Measurements from ENCODE around the gene BUB3. TPM values are rescaled to one million over a fixed set of nuclear protein-coding genes. Genes with fewer than 3 reads are reported as not detected.

BUB3 gene
- total RNA-seq, 4 donors from 2014 or later, result 66.6 to 94.9 (median 84.3) TPM

DNA sequence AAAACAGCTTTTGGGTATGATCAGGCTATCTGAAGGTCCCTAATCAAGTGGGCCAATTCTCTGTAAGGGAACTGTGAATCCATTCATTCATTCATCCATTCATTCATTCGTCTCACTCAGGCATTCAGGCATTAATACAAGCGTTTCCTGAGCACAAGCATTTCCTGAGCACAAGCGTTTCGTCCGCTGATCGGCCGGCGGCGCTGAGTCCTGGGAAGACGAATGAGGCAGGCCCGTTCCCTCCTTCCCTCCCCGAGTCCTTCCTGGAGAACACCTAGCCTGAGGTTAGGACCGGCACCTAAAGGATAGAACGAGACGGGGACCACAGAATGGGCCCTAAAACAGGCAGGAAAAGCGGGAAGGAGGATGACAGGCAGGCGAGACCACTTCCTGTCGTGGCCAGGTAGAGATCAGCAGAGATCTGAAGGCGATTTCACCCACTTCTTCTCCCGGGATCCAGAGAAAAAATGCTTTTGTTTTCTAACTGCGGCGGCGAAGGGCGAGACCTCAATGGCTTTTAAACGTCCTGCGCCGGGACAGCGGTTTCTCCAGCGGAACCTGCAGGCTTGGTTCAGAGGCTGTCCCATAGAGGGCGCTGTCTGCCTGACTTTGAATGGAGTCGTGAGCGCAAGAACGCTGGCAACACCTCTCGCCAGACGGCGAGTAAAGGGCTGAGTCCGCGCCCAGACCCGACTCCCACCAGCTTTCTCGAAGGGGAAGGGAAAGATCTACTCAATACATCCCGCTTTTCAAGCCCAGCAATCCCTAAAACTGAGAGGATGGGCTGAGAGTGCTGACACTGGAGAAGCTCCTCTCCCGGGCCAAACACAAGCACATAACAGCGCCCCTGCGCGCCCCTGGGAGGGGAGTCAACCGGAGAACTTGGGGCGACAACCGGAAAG lies 21.4 kb upstream of the BUB3 start:
- DNase-seq (ENCODE audit: low spot score) (peak; percentile 70), ATAC-seq (ENCODE audit: low FRiP score) (no peak)
- TF ChIP-seq, protein P1, sequence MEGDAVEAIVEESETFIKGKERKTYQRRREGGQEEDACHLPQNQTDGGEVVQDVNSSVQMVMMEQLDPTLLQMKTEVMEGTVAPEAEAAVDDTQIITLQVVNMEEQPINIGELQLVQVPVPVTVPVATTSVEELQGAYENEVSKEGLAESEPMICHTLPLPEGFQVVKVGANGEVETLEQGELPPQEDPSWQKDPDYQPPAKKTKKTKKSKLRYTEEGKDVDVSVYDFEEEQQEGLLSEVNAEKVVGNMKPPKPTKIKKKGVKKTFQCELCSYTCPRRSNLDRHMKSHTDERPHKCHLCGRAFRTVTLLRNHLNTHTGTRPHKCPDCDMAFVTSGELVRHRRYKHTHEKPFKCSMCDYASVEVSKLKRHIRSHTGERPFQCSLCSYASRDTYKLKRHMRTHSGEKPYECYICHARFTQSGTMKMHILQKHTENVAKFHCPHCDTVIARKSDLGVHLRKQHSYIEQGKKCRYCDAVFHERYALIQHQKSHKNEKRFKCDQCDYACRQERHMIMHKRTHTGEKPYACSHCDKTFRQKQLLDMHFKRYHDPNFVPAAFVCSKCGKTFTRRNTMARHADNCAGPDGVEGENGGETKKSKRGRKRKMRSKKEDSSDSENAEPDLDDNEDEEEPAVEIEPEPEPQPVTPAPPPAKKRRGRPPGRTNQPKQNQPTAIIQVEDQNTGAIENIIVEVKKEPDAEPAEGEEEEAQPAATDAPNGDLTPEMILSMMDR (IDR thresholded peaks at IDR 0.05), result peak in 2 of 3 donors; percentile 48 to 78

DNA sequence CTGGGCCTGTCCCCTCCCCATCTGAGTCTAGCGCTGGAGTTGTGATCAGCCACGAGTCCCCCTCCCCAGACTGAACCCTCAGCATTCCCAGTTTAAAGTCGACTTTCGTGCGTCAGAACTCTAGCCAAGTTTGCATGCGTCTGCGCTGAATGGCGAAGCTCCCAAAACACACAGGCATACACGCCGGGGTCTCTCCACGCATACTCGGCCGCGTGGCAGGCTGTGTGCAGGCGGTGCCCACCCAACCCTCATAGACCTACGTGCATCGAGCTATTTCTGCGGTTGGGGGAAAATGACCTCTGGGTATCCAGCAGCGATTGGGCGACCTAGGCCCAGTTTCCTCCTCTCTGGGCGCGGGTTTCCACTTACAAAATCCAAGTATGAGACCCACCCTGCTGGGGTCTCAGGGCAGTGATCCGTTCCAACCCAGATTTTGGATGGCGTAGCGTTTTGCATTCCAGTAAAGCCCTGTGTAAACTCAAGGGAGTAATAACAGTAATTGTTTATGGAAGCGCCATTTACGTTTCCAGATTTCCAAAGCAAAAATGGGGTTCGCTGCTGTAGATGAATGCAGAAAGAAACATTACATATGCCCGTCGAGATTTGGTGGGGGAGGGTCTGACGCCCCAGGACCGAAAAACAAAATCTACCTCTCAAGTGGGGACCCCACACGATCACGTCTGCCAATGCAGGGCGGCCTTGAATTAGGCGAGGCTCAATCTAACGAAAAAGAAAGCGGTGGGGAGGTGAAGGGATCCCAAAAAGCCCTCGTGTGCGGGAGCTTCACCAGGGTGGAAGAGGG lies 20.5 kb upstream of the BUB3 start:
- TF ChIP-seq, protein P1 (IDR thresholded peaks at IDR 0.05), result no peak
- no peak for DNase-seq (ENCODE audit: low spot score)
- ATAC-seq (ENCODE audit: low FRiP score), result no peak

DNA sequence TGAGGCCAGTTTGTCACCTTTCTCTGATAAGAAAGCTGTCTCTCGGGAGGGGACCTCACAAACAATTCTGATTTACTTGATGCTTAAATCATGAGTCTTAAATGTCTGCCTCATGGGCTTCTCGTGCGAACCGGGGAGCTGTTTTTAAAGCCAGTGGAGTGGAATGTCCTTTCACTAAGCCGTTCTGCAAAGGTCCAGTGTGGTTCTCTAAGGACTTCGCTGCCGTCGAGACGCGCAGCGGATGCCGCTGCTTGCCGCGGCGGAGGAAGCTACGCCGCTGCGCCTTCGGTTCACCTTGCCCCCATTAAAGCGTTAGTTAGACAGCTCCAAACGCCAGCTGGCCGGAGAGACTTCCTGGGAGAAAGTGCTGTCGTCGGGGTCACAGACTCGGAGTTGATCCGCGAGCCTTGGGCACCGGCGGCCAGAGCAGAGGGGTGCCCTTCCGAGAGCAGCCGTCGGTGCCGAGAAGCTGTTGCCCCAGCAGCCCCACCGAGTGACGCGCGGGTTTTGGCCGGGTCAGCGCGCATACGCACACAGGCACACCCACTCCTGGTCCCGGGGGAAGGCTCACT lies 19.8 kb upstream of the BUB3 start:
- TF ChIP-seq, protein P1 (IDR thresholded peaks at IDR 0.05), result no peak
- DNase-seq (ENCODE audit: low spot score) (no peak), ATAC-seq (ENCODE audit: low FRiP score) (peak; percentile 17)

- TF ChIP-seq, protein P1 (IDR thresholded peaks at IDR 0.05), result no peak
- ATAC-seq (ENCODE audit: low FRiP score), result no peak
- DNase-seq (ENCODE audit: low spot score), result no peak
Measured at GRCh38 chr10:123134915-123135414, 19.2 kb upstream of the BUB3 start.

- DNase-seq (ENCODE audit: low spot score) (no peak), ATAC-seq (ENCODE audit: low FRiP score) (no peak)
- TF ChIP-seq, protein P1 (IDR thresholded peaks at IDR 0.05), result no peak
Measured at GRCh38 chr10:123135415-123136141, 18.6 kb upstream of the BUB3 start, which contains the start of gene HMX3. Gene HMX3, plus strand, starts transcription at chr10:123135970. Its CDS starts 81 bp downstream, at chr10:123136051.

GRCh38 chr10:123136221-123136805 lies 17.9 kb upstream of the BUB3 start:
- DNase-seq (ENCODE audit: low spot score), result no peak
- no peak for ATAC-seq (ENCODE audit: low FRiP score)
- TF ChIP-seq, protein P1 (IDR thresholded peaks at IDR 0.05), result no peak

Data from omental fat pad (tissue), 4 donors.